Subcutaneous preadipocyte (primary cell): ENCODE measurements around the gene LRRC31. TPM values are rescaled to one million over a fixed set of nuclear protein-coding genes. Genes with fewer than 3 reads are reported as not detected.

Source experiments
- total RNA-seq: library from RNA; depleted of rRNA; stranded (reverse); fragments of >200 nt; gene quantifications from 2 replicates; pipeline ENCODE4 v1.2.3, GENCODE V29; 2012

The LRRC31 gene
- total RNA-seq: not detected in 2 replicates

DNA sequence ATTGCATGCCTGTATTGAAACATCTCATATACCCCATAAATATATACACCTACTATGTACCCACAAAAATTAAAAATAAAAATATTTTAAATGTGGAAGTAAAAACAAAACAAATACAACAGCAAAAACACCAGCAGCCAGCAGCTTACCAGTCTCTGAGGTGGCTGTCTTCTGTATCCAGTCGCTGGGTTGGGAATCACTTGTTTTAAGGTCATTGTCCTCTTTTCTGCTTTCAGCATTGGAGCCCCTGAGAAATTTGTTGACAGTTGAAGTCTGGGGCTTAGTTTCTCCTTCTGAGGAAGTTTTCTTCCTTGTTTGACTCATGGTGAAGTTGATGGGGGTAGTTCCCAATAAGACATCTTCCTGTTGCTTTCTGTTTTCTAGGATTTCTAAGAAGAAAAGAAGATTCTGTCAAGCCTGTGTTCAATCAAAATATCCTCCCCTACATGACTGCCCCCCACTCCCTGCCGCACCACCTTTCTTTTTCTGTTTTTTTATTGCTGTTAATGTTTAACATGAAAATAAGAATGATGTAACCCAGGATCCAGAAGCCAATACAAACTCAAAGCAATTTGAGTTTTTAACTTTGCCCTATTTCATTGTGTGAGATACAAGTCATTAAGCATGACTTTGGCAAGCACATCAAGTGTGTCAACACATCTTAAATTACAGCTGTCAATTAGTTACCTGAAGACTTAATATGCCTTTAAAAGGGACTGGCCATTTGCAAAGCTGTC is at the start of gene LRRC31:
Gene LRRC31 (minus strand): TSS at position 452 of the 737 bp plus-strand sequence. CDS start 128 bp downstream, at position 324.

GRCh38 chr3:169911272-169911671 is 41.5 kb upstream of the LRRC31 start, which contains the start of gene SAMD7:
Gene SAMD7, plus strand, starts transcription at chr3:169911572. Its CDS starts 7,927 bp downstream, at chr3:169919499.

DNA sequence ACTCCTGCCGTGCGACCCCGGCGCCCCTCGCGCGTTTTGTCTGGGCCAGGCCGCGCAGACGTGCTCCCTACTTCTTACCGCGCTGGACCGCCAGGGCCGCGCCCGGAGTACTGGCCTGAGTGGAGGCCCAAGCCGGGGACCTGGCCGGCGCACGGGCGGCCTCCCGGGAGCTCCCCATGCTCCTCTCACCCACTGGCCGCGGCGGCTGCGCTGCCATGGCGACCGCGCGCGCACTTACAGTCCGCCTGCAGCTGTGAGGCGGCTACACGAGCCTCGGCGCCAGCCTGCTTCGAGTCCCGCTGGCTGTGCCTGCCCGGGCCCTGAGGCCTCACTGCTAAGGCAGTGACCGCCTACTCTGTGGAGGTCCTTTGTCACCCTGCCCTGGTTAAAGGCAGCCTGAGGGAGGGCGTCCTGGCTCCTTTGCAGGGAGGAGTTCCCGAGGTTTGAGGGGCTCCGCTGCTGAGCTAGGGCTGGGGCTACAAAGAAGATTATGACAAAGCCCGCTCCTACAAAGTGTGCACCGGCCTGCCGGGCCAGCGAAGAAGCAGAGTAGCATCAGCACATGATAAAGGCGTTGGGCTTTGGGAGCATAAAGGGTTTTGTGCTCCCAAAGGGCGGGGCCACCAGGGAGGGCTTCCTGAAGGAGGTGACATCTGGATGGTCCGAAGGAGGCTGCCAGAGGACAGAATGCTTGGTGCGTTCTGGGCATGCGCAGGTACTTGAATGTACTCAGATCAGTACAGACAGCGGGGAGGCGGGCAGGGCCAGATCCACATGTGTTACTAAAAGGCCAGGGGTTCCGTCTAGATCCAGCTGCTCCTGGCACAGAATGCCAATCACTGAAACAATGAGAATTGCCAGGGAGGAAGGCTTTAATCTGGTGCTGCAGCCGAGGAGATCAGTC is 57.2 kb downstream of the LRRC31 start, which contains the start of the genes LRRC34 and LRRIQ4:
Gene LRRC34 (minus strand): TSS at position 573 of the 904 bp plus-strand sequence. CDS start 356 bp downstream, at position 217.
Gene LRRIQ4 (plus strand): TSS at position 539 of the 904 bp plus-strand sequence. CDS start 9,052 bp downstream, outside the sequence.

Other genes starting within 250 kb of the LRRC31 start
- 0.73 and 2.7 TPM in 2 replicates for gene MECOM, start 206.2 kb downstream of the LRRC31 start, total RNA-seq
- 269 and 557 TPM in 2 replicates for gene TERC, start 104.9 kb downstream of the LRRC31 start, total RNA-seq
- 2.2 and 3.5 TPM in 2 replicates for gene ACTRT3, start 100.4 kb downstream of the LRRC31 start, total RNA-seq
- 16.9 and 18.2 TPM in 2 replicates for gene MYNN, start 96.5 kb downstream of the LRRC31 start, total RNA-seq
- not detected in 2 replicates for gene LRRIQ4, start 57.1 kb downstream of the LRRC31 start, total RNA-seq
- gene LRRC34, start 57.0 kb downstream of the LRRC31 start, total RNA-seq: 4.4 and 9.8 TPM in 2 replicates
- not detected in 2 replicates for gene SAMD7, start 41.6 kb upstream of the LRRC31 start, total RNA-seq
- 23.5 and 23.9 TPM in 2 replicates for gene SEC62, start 96.9 kb upstream of the LRRC31 start, total RNA-seq
- gene GPR160, start 168.1 kb upstream of the LRRC31 start, total RNA-seq: 0.37 and 0.39 TPM in 2 replicates